HG03025 (cell line): Measurements from ENCODE around the gene TMIE.

Source experiments
- ATAC-seq: cut with Tn5 transposase; IDR thresholded peaks from one replicate; pipeline ENCODE4 v1.9.1; 2021; ENCODE audit warnings: mild to moderate bottlenecking, moderate library complexity; ENCODE audit not compliant: unreplicated experiment, low FRiP score

TMIE gene

DNA sequence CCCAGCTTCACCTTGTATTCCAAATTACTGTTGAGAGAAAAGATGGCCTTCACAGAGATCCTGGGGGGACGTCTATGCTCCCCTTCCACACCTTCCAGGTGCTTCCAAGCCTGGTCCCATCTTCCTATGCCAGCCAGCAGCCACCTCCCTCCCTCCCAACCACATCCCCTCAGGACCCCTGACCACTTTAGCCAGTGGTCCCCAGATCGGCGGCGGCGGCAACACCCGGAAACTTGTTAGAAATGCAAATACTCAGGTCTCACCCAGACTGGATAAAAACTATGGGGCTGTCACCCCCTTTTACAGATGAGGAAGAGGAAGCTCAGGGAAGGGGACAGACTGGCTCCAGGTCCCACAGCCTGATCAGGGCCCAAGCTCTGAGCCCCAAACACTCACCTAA, 54.5 kb downstream of the TMIE start:
- ATAC-seq: no peak

DNA sequence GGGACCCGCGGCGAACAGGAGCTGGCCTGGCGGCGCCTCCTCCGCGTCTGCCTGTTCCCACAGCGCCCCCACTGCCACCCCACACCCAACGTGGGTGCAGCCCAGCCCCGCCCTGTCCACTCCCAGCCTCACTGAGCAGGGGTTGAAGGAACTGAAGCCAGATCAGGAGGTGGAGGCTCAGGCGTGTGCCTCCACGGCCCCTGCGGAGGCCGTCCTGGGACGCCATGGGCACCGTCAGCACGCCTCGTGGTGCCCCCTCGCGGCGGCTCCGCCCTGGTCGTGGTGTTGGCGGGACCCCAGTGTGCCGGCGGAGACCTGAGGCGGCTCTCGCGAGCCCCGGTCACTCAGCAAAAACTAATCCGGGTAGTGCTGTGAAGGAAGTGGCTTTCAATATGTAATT, 55.5 kb downstream of the TMIE start:
- no peak for ATAC-seq

- ATAC-seq: no peak
Observed at GRCh38 chr3:46759239-46760167, 58.3 kb downstream of the TMIE start.
